Muscle layer of colon (tissue), 2 donors: ENCODE data around the gene PAPSS2.
"Not testable (repeated sequence)": the region's sequence is repeated elsewhere in the genome, so short reads cannot be mapped to it uniquely, and the experiment has no call there.

Source experiments
- H3K27ac ChIP-seq: one replicate; pipeline ENCODE4 v1.7.0; 2013; ENCODE audit warnings: low read depth, mild to moderate bottlenecking, low read length, moderate library complexity
- H3K27me3 ChIP-seq, 2 donors: one replicate each; pipeline ENCODE4 v1.7.0; 2013; ENCODE audit warnings: low read length in 2 of 2, mild to moderate bottlenecking in 2 of 2; ENCODE audit not compliant: insufficient read depth in 2 of 2, control insufficient read depth in 1 of 2
- H3K36me3 ChIP-seq: one replicate; pipeline ENCODE4 v1.7.0; 2013; ENCODE audit warnings: mild to moderate bottlenecking, low read length; ENCODE audit not compliant: insufficient read depth
- H3K4me1 ChIP-seq: one replicate; pipeline ENCODE4 v1.7.0; 2013; ENCODE audit warnings: mild to moderate bottlenecking, low read length; ENCODE audit not compliant: insufficient read depth
- H3K4me3 ChIP-seq, 2 donors: one replicate each; pipeline ENCODE4 v1.7.0; 2013; ENCODE audit warnings: low read length in 2 of 2, low read depth in 1 of 2, mild to moderate bottlenecking in 1 of 2, moderate library complexity in 1 of 2
- H3K9ac ChIP-seq: one replicate; pipeline ENCODE4 v1.7.0; 2013; ENCODE audit warnings: low read length
- H3K9me3 ChIP-seq: one replicate; pipeline ENCODE4 v1.7.0; 2013; ENCODE audit warnings: mild to moderate bottlenecking, low read length
- donor health status: abdominal sarcoma.
- donor health status: Adenocarcinoma of cecum.

The PAPSS2 gene

DNA sequence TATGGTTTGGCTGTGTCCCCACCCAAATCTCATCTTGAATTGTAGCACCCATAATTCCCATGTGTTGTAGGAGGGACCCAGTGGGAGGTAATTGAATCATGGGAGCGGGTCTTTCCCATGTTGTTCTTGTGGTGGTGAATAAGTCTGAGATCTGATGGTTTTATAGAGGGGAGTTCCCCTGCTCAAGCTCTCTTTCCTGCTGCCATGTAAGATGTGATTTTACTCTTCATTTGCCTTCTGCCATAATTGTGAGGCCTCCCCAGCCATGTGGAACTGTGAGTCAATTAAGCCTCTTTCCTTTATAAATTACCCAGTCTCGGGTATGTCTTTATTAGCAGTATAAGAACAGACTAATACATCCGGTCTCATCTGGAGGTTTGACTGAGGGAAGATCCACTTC is 15.2 kb upstream of the PAPSS2 start:
- not testable (repeated sequence) for H3K27me3 ChIP-seq, H3K4me3 ChIP-seq, H3K9ac ChIP-seq, H3K27ac ChIP-seq, H3K4me1 ChIP-seq, H3K9me3 ChIP-seq, H3K36me3 ChIP-seq

DNA sequence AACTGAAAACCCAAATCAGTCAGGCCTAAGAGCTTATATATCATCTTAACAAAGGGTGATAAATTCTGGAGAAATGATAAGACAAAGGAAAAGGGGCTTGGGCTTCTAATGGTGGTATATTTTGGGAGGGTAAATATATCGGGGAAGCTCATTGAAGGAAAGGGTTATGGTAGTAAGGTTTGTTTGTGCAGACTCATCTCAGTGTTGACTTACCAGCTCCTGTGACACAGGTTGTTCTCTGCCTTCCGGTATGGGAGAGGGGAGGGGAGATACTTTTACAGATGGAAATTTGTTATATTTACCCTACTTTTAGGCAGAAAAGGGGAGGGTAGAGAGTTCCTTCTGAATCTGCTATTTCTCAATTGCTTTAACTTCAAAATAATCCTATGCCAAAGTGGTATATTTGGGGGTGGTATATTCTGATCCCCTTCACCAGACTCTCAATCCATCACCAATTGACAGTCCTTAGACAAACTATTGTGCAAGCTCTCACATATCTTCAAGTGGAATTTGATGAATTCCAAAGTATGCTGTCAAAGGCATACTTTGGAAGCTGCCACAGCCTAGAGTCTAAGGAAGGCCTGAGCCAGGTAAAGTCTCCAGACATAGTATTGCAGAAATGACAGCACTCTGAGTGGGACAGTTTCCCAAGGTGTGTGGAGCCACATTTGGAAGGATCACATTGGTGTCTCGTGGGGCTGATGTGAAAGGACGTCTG is 13.3 kb upstream of the PAPSS2 start:
- Histone ChIP-seq H3K27ac (no peak overlapping the region), H3K9me3 (no peaks in the 10 kb centered on the region), H3K4me1 (no peaks in the 10 kb centered on the region)

DNA sequence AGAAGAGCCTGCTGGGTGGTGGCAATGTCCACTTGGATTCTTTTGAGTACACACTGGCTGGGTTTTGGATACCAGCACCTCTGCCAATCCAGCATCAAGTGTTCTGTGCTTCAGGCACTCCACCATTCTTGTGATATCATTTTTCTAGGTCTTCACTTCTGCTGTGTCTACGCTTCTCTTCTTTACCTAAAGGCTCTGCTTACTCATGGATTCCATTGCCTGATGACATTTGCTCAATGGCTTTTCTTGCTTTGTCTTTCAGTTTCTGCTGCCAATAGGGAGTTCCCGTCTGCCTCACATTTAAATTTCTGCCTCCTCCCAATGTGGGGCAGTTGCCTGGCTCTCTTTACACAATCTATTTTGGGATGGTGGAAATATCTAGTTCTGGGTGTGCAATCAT is 12.7 kb upstream of the PAPSS2 start:
- Histone ChIP-seq H3K36me3 (no peaks in the 10 kb centered on the region), H3K27me3 (no peaks in the 10 kb centered on the region), H3K27ac (no peak overlapping the region), H3K4me1 (no peaks in the 10 kb centered on the region), H3K9ac (no peak overlapping the region), H3K9me3 (no peaks in the 10 kb centered on the region), H3K4me3 (no peak overlapping the region)

More for the DNA sequence above, 13.3 kb upstream of the PAPSS2 start:
- Histone ChIP-seq H3K36me3 (no peaks in the 10 kb centered on the region), H3K27me3 (no peaks in the 10 kb centered on the region), H3K9ac (no peak overlapping the region), H3K4me3 (no peak overlapping the region)

GRCh38 chr10:87650838-87651589 is 8.7 kb upstream of the PAPSS2 start:
- no peaks in the 10 kb centered on the region for H3K4me1 ChIP-seq
- no peaks in the 10 kb centered on the region for H3K9me3 ChIP-seq
- no peaks in the 10 kb centered on the region for H3K36me3 ChIP-seq
- no peaks in the 10 kb centered on the region for H3K27me3 ChIP-seq
- no peak overlapping the region for H3K9ac ChIP-seq
- no peak overlapping the region for H3K27ac ChIP-seq
- no peak overlapping the region for H3K4me3 ChIP-seq

- Histone ChIP-seq H3K27ac (no peak overlapping the region), H3K9me3 (no peaks in the 10 kb centered on the region), H3K9ac (no peak overlapping the region), H3K4me3 (no peak overlapping the region), H3K27me3 (no peaks in the 10 kb centered on the region), H3K4me1 (no peaks in the 10 kb centered on the region), H3K36me3 (no peaks in the 10 kb centered on the region)
Measured at GRCh38 chr10:87651801-87652200, 7.9 kb upstream of the PAPSS2 start.

- Histone ChIP-seq H3K36me3 (no peaks in the 10 kb centered on the region), H3K4me3 (no peak overlapping the region), H3K9me3 (no peaks in the 10 kb centered on the region), H3K4me1 (no peaks in the 10 kb centered on the region), H3K27me3 (no peaks in the 10 kb centered on the region), H3K9ac (no peak overlapping the region), H3K27ac (no peak overlapping the region)
Measured at GRCh38 chr10:87652261-87652660, 7.4 kb upstream of the PAPSS2 start.

- no peaks in the 10 kb centered on the region for H3K27me3 ChIP-seq
- H3K9ac ChIP-seq, result no peak overlapping the region
- H3K36me3 ChIP-seq, result no peaks in the 10 kb centered on the region
- H3K4me3 ChIP-seq, result no peak overlapping the region
- no peak overlapping the region for H3K27ac ChIP-seq
- H3K4me1 ChIP-seq, result no peaks in the 10 kb centered on the region
- H3K9me3 ChIP-seq, result no peaks in the 10 kb centered on the region
Measured at GRCh38 chr10:87654212-87654611, 5.5 kb upstream of the PAPSS2 start.

DNA sequence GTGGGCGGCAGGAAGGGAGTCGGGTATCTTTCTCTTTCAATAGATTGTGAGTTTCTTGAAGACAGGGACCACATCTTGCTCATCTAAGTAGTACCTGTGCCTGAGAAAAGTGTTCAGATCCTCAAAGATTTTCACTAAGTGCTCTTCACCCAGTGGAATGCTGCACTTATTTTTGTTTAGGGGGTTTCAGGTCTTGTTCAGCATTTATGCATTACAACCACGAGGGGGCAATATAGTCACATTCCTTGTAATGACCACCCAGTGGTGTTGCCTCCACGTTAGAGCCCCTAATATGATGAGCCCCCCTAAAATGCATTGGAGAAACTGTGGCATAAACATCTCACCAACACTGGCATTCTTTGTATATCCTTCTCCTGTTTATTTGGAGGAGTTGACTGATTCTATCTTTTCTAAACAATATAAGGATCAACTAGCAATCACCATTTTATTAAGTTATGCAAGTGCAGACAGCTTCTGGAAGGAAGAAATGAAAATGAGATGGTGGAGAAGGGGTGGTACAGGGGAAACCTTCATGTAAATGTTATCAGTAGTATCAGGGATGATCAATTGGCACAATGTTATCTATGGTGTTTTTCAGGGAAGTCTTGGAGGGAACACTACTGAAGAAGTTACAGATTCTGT is 3.1 kb upstream of the PAPSS2 start:
- Histone ChIP-seq H3K9me3 (no peaks in the 10 kb centered on the region), H3K9ac (no peak overlapping the region), H3K4me1 (no peaks in the 10 kb centered on the region), H3K27me3 (no peaks in the 10 kb centered on the region), H3K4me3 (no peak overlapping the region), H3K36me3 (no peaks in the 10 kb centered on the region), H3K27ac (no peak overlapping the region)

DNA sequence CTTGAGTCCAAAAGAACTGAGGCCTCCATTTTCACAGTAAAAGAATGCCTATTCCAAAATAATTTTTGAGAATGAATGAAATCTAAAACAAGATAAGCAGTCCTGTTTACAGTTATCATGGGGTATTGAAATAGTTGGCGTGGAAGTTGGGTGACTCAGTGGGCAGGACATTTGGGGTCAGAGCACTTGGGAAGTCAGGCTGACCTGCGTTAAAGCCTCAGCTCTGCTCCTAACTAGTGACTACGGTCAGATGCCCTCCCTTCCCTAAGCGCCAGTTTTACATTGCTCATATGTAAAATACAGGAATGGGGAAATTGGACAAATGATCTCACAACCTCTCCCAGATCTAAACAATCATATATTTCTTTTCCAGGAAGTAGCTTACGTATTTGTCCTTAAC is 2.3 kb upstream of the PAPSS2 start:
- Histone ChIP-seq H3K9ac (no peak overlapping the region), H3K27me3 (no peaks in the 10 kb centered on the region), H3K9me3 (no peaks in the 10 kb centered on the region), H3K4me1 (no peaks in the 10 kb centered on the region), H3K27ac (no peak overlapping the region), H3K36me3 (no peaks in the 10 kb centered on the region), H3K4me3 (no peak overlapping the region)

GRCh38 chr10:87658321-87658795 is 1.3 kb upstream of the PAPSS2 start:
- H3K4me1 ChIP-seq, result no peaks in the 10 kb centered on the region
- no peak overlapping the region for H3K4me3 ChIP-seq
- no peak overlapping the region for H3K9ac ChIP-seq
- no peaks in the 10 kb centered on the region for H3K9me3 ChIP-seq
- H3K36me3 ChIP-seq, result no peaks in the 10 kb centered on the region
- H3K27ac ChIP-seq, result no peak overlapping the region
- no peaks in the 10 kb centered on the region for H3K27me3 ChIP-seq

DNA sequence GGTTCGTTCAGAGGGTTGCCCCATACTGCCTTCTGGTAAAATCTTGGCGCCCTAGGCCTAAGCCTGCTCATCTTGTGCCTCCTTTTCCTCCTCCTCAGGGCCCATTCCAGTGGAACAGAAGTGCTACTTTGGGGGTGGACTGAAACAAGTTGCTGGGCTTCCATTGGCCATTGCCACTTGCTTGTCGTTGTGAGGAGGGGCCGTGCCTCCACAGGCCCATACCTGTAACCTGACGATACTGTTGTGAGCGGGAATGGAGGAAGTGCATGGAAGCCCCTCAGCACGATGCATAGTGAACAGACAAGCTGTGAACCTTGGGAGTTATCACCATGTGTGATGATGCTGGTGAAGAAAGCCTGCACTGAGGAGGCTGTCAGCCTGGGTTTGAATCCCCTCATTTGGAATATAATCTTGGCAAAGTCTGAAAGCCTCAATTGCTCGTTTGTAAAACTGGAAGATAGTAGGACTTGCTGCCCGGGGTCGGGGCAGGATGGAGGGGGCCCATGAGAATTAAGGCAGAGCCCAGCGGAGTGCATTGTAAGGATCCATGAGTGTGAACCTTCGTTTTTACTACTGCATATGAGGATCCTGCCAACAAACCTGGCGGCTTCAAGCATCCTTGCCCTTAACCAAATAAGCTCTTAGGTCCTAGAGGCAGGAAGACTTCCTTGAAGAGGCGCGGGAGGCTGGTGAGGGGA is 671 bp upstream of the PAPSS2 start:
- no peaks in the 10 kb centered on the region for H3K4me1 ChIP-seq
- no peak overlapping the region for H3K27ac ChIP-seq
- H3K36me3 ChIP-seq, result no peaks in the 10 kb centered on the region
- no peak overlapping the region for H3K4me3 ChIP-seq
- H3K27me3 ChIP-seq, result no peaks in the 10 kb centered on the region
- H3K9me3 ChIP-seq, result no peaks in the 10 kb centered on the region
- H3K9ac ChIP-seq, result no peak overlapping the region
